K562 (cell line): ENCODE measurements around the gene TBC1D3B. TPM values are rescaled to one million over a fixed set of nuclear protein-coding genes. Genes with fewer than 3 reads are reported as not detected.

Source experiments
- ATAC-seq: fragments of 200-7000 bp; cut with Tn5 transposase; 3 replicates; pipeline ENCODE4 v1.9.1; 2020; ENCODE audit warnings: moderate library complexity
- BruUV-seq: library from RNA; stranded (reverse); fragments of 400-500 nt; replicated peaks from 2 replicates; lab custom pipeline; 2021; lab: Mats Ljungman, UMichigan
- CTCF ChIA-PET: fragments of 300-600 bp; formaldehyde crosslinking; extraction: SDS; loops from one replicate; lab custom pipeline; 2021; ENCODE audit warnings: low intra/inter-chr PET ratio; lab: Yijun Ruan, JAX
- POLR2A ChIA-PET: fragments of 300-600, 350-650 bp; sonication (Branson Sonifier 250); formaldehyde crosslinking; extraction: SDS; loops from one replicate; lab custom pipeline; 2021; ENCODE audit warnings: antibody characterized with exemption, inconsistent platforms; lab: Yijun Ruan, JAX
- DNase-seq, 4 experiments: peaks; one replicate each; pipeline versions ENCODE4 v3.0.0 to v3.0.0-alpha.2; 2011 to 2018; ENCODE audit warnings: low spot score in 3 of 4, mixed read lengths in 3 of 4; ENCODE audit errors: extremely low read depth in 1 of 4
- FAIRE-seq: peaks from 2 replicates; lab custom pipeline; 2011; peaks lifted over from hg19 to GRCh38; lab: Jason Lieb, UNC
- H2AFZ ChIP-seq: 2 replicates; pipeline ENCODE4 v1.6.0; 2011; ENCODE audit warnings: low read depth, low read length, control low read depth, inconsistent platforms
- H3K27ac ChIP-seq: fragments of 200-600 bp; 3 replicates; pipeline ENCODE4 v1.8.0; 2011; ENCODE audit warnings: low read depth, mild to moderate bottlenecking, control low read depth, inconsistent platforms, low read length, moderate library complexity, mixed read lengths; ENCODE audit errors: extremely low read depth
- H3K27me3 ChIP-seq, 2 experiments: fragments of 300-600 bp in 1 of 2; 2 replicates in 1 of 2; 3 replicates in 1 of 2; pipeline versions ENCODE4 v1.6.0 to v1.8.0; 2011; ENCODE audit warnings: inconsistent platforms in 2 of 2, low read length in 2 of 2, mild to moderate bottlenecking in 1 of 2, mixed read lengths in 1 of 2, moderate library complexity in 1 of 2; ENCODE audit not compliant: control insufficient read depth in 2 of 2, insufficient read depth in 2 of 2
- H3K36me3 ChIP-seq: fragments of 300-600 bp; 3 replicates; pipeline ENCODE4 v1.8.0; 2011; ENCODE audit warnings: mild to moderate bottlenecking, low read length, inconsistent platforms; ENCODE audit not compliant: control insufficient read depth, insufficient read depth
- H3K4me1 ChIP-seq, 2 experiments: fragments of 200-600 bp in 1 of 2; replicated peaks in 1 of 2; 2 replicates in 1 of 2; 3 replicates in 1 of 2; pipeline versions ENCODE4 v1.5.1 to v1.8.0; 2011; ENCODE audit warnings: inconsistent platforms in 2 of 2, low read length in 2 of 2, mild to moderate bottlenecking in 1 of 2, mixed read lengths in 1 of 2, moderate library complexity in 1 of 2; ENCODE audit not compliant: control insufficient read depth in 2 of 2, insufficient read depth in 2 of 2
- H3K4me2 ChIP-seq: 2 replicates; pipeline ENCODE4 v1.6.1; 2011; ENCODE audit warnings: low read length, control low read depth, inconsistent platforms, mixed read lengths; ENCODE audit not compliant: insufficient read depth
- H3K4me3 ChIP-seq: fragments of 200-600 bp; sonication (generic), shearing (Covaris generic); 2 replicates; pipeline ENCODE4 v1.5.1; 2016; ENCODE audit warnings: control low read depth, inconsistent platforms
- H3K79me2 ChIP-seq: fragments of 200-600 bp; 3 replicates; pipeline ENCODE4 v1.8.0; 2011; ENCODE audit warnings: low read length, inconsistent platforms; ENCODE audit not compliant: control insufficient read depth, insufficient read depth
- H3K9ac ChIP-seq, 2 experiments: 2 replicates each; pipeline versions ENCODE4 v1.6.0 to v1.6.1; 2011; ENCODE audit warnings: low read depth in 2 of 2, low read length in 2 of 2, control low read depth in 1 of 2, inconsistent platforms in 1 of 2, mild to moderate bottlenecking in 1 of 2, mixed read lengths in 1 of 2; ENCODE audit not compliant: insufficient read depth in 1 of 2
- H3K9me1 ChIP-seq: one replicate; pipeline ENCODE4 v1.6.0; 2011; ENCODE audit warnings: inconsistent platforms, mild to moderate bottlenecking, low read length, moderate library complexity; ENCODE audit not compliant: control insufficient read depth, insufficient read depth
- H3K9me3 ChIP-seq: replicated peaks from 2 replicates; pipeline ENCODE4 v1.5.1; 2011; ENCODE audit warnings: low read depth, low read length, inconsistent platforms; ENCODE audit not compliant: control insufficient read depth, insufficient read depth
- H4K20me1 ChIP-seq: replicated peaks from 2 replicates; pipeline ENCODE4 v1.6.1; 2011; ENCODE audit warnings: low read length, inconsistent platforms, mixed read lengths; ENCODE audit not compliant: control insufficient read depth, insufficient read depth
- ARID1B ChIP-seq: fragments of 450-650 bp; IDR thresholded peaks from 2 replicates; pipeline ENCODE4 v1.6.1; 2016; ENCODE audit warnings: antibody characterized with exemption, mild to moderate bottlenecking, inconsistent platforms
- BACH1 ChIP-seq: fragments of 200-800 bp; sonication (Bioruptor generic); IDR thresholded peaks from 2 replicates; pipeline ENCODE4 v1.6.1; 2016; ENCODE audit warnings: missing genetic modification characterization, missing compliant biosample characterization
- C11orf30 ChIP-seq: fragments of 450-650 bp; IDR thresholded peaks from 2 replicates; pipeline ENCODE4 v1.6.1; 2016; ENCODE audit warnings: low read depth, mild to moderate bottlenecking
- CBX2 ChIP-seq: fragments of 200-600 bp; sonication (generic); IDR thresholded peaks from one replicate; pipeline ENCODE4 v1.6.1; 2012; ENCODE audit warnings: mild to moderate bottlenecking, low read length, inconsistent platforms; ENCODE audit not compliant: insufficient read depth, poor library complexity, severe bottlenecking
- DDX20 ChIP-seq: fragments of 450-650 bp; IDR thresholded peaks from 2 replicates; pipeline ENCODE4 v1.6.1; 2016; ENCODE audit warnings: missing genetic modification characterization, low read depth, mild to moderate bottlenecking, missing compliant biosample characterization, moderate library complexity
- HDAC3 ChIP-seq: fragments of 450-650 bp; IDR thresholded peaks from 2 replicates; pipeline ENCODE4 v1.6.1; 2018; ENCODE audit warnings: borderline replicate concordance, mild to moderate bottlenecking, moderate library complexity; ENCODE audit not compliant: partially characterized antibody
- LARP7 ChIP-seq: fragments of 450-650 bp; IDR thresholded peaks from 2 replicates; pipeline ENCODE4 v1.6.1; 2016
- MAFF ChIP-seq: IDR thresholded peaks from 2 replicates; pipeline ENCODE4 v1.6.1; 2012; ENCODE audit warnings: low read length, improper control_type of control experiment
- MAFK ChIP-seq: IDR thresholded peaks from 2 replicates; pipeline ENCODE4 v1.6.1; 2011; ENCODE audit warnings: low read length, improper control_type of control experiment
- MECOM ChIP-seq: fragments of 250-450 bp; sonication (Bioruptor Pico); IDR thresholded peaks from 2 replicates; pipeline ENCODE4 v1.8.0; 2022; ENCODE audit warnings: inconsistent platforms
- NR2C2 ChIP-seq, 2 experiments: fragments of 200-800 bp in 1 of 2; sonication (Bioruptor generic) in 1 of 2; sonication (generic) in 1 of 2; formaldehyde crosslinking in 1 of 2; IDR thresholded peaks; 2 replicates each; pipeline versions ENCODE4 v1.6.1 to v1.8.0; 2016 to 2022; ENCODE audit warnings: mild to moderate bottlenecking in 1 of 2, missing compliant biosample characterization in 1 of 2, missing genetic modification characterization in 1 of 2, missing genetic modification reagents in 1 of 2
- PRMT5 ChIP-seq: sonication (generic); formaldehyde crosslinking; IDR thresholded peaks from 2 replicates; pipeline ENCODE4 v1.5.0; 2020; ENCODE audit warnings: missing genetic modification reagents
- RCOR1 ChIP-seq, 2 experiments: IDR thresholded peaks; 2 replicates each; pipeline ENCODE4 v1.6.1; 2012; ENCODE audit warnings: low read depth in 2 of 2, low read length in 2 of 2, borderline replicate concordance in 1 of 2, improper control_type of control experiment in 1 of 2
- SMARCA5 ChIP-seq: fragments of 450-650 bp; IDR thresholded peaks from 2 replicates; pipeline ENCODE4 v1.6.1; 2016
- STAT5A ChIP-seq: IDR thresholded peaks from 2 replicates; pipeline ENCODE4 v1.6.1; 2012; ENCODE audit warnings: low read length, inconsistent platforms, borderline replicate concordance
- YY1 ChIP-seq, 3 experiments: IDR thresholded peaks; 2 replicates each; pipeline ENCODE4 v1.6.1; 2011; ENCODE audit warnings: low read length in 2 of 3, mild to moderate bottlenecking in 2 of 3, moderate library complexity in 2 of 3, borderline replicate concordance in 1 of 3, control low read depth in 1 of 3, low read depth in 1 of 3; ENCODE audit not compliant: insufficient read depth in 3 of 3, insufficient replicate concordance in 2 of 3, control insufficient read depth in 1 of 3, insufficient read length in 1 of 3; ENCODE audit errors: extremely low read depth in 1 of 3
- ZKSCAN3 ChIP-seq: fragments of 250-450 bp; sonication (Bioruptor Pico); IDR thresholded peaks from 2 replicates; pipeline ENCODE4 v1.4.0; 2020
- ZNF165 ChIP-seq: fragments of 250-450 bp; sonication (Bioruptor Pico); IDR thresholded peaks from 2 replicates; pipeline ENCODE4 v1.4.0; 2020; ENCODE audit warnings: borderline replicate concordance
- ZNF324 ChIP-seq: fragments of 250-450 bp; sonication (Bioruptor Pico); IDR thresholded peaks from 2 replicates; pipeline ENCODE4 v1.4.0; 2020; ENCODE audit warnings: mild to moderate bottlenecking
- ZSCAN29 ChIP-seq: fragments of 450-650 bp; IDR thresholded peaks from 2 replicates; pipeline ENCODE4 v1.6.1; 2017
- WGBS: fragments of 100-300 bp; shearing (Covaris generic); methylation state at CpG from one replicate; pipeline ENCODE4 v1.1.6; 2016; ENCODE audit warnings: low coverage, mixed read lengths; ENCODE audit not compliant: insufficient coverage; ENCODE audit errors: missing lambda C conversion rate; 5-methylcytosine and 5-hydroxymethylcytosine counted together
- in situ Hi-C: fragments of 300-500 bp; cut with MboI; formaldehyde crosslinking; loops from 4 replicates; pipeline ENCODE4 v1.15.0; 2018; ENCODE audit warnings: inconsistent platforms, mixed read lengths
- intact Hi-C: fragments of 100-400 bp; cut with micrococcal nuclease; formaldehyde crosslinking; loops from 2 replicates; pipeline ENCODE4 v1.14.2; 2022
- polyA plus RNA-seq, 8 experiments: library from polyadenylated mRNA; depleted of rRNA in 4 of 8; stranded (reverse) in 5 of 8; unstranded in 3 of 8; fragments of >200 nt; fragmentation: Nextera tagmentation in 2 of 8; fragmentation: Illumina TruSeq in 1 of 8; extraction: Ambion mirVana in 2 of 8; extraction: Trizol in 1 of 8; gene quantifications; 2 replicates each; pipeline versions ENCODE4 v1.2.1 to v1.2.3, GENCODE V29; 2011 to 2014; ENCODE audit warnings: inconsistent platforms in 1 of 8, missing spikeins in 1 of 8
- total RNA-seq, 7 experiments: library from RNA; depleted of rRNA in 6 of 7; stranded (reverse); fragments of >200 nt in 6 of 7; fragmentation: Illumina TruSeq in 2 of 7; extraction: Trizol in 2 of 7; gene quantifications; 2 replicates each; pipeline versions ENCODE4 v1.2.1 to v1.2.3, GENCODE V29; 2011 to 2021; ENCODE audit warnings: low replicate concordance in 1 of 7
- TF ChIP-seq, protein P1 (sequence below): sonication (generic); formaldehyde crosslinking; IDR thresholded peaks from 2 replicates; pipeline ENCODE4 v1.8.0; 2022; ENCODE audit warnings: mild to moderate bottlenecking, low read depth, missing genetic modification reagents
- TF ChIP-seq, protein P2 (sequence below): sonication (generic); formaldehyde crosslinking; IDR thresholded peaks from 2 replicates; pipeline ENCODE4 v1.8.0; 2022; ENCODE audit warnings: missing genetic modification reagents, mild to moderate bottlenecking, moderate library complexity, borderline replicate concordance

The TBC1D3B gene
- total and polyA plus RNA-seq, 9 of the 15 experiments (the other 6 are each of a cell fraction or from before 2014, with no cell fraction given): 0.29 to 0.60 TPM; not detected in 7

GRCh38 chr17:36198831-36199465 is 22.5 kb upstream of the TBC1D3B start:
- under 1% methylated on average over 7 of the region's 7 CpGs for WGBS
- peaks cover 10 to 27% of the 10 kb centered on the region in 2 experiments; a peak in 4 of 5 replicates for H3K27me3 ChIP-seq
- no peaks in the 10 kb centered on the region for H3K9me3 ChIP-seq
- H3K4me2 ChIP-seq: no peak overlapping the region
- H3K9ac ChIP-seq: no peak overlapping the region
- no peaks in the 10 kb centered on the region; a peak in 2 of 5 replicates for H3K4me1 ChIP-seq
- DNase-seq: no peak
- H3K9me1 ChIP-seq: no peaks in the 10 kb centered on the region
- intact Hi-C loops (no loop called here), in situ Hi-C loops (loop anchor here (10.0 kb wide), 1 partner anchor 276 kb away; no protein-coding TSS in a partner anchor)
- H3K27ac ChIP-seq: no peak overlapping the region
- no TSS peak for BruUV-seq
- H3K79me2 ChIP-seq: no peaks in the 10 kb centered on the region
- H3K36me3 ChIP-seq: no peaks in the 10 kb centered on the region
- FAIRE-seq: no peak
- H3K4me3 ChIP-seq: no peak overlapping the region
- no peak for ATAC-seq
- H4K20me1 ChIP-seq: no peaks in the 10 kb centered on the region
- ChIA-PET POLR2A (no interaction called here), CTCF (no interaction called here)
- H2AFZ ChIP-seq: no peak overlapping the region
- TF ChIP-seq RCOR1 (IDR thresholded peaks at IDR 0.05; ENCODE audit: borderline replicate concordance in 1 of 2, low read depth in 2 of 2, low read length in 2 of 2): 0 out of 4 replicates have a peak, but pooled peaks of 1 of the 2 experiments have one; percentile 14
- no peak for TF ChIP-seq CBX2
- 0 out of 2 replicates have a peak, but pooled peaks have one; percentile 21 for TF ChIP-seq MAFF
- no peak for TF ChIP-seq YY1 (IDR thresholded peaks at IDR 0.05; ENCODE audit: borderline replicate concordance in 1 of 3, control insufficient read depth in 1 of 3, extremely low read depth in 1 of 3, insufficient read depth in 3 of 3, insufficient read length in 1 of 3, insufficient replicate concordance in 2 of 3, low read depth in 1 of 3, low read length in 2 of 3)
- TF ChIP-seq ZNF324 (CRISPR knock-in tag): no peak
- TF ChIP-seq ZNF165 (CRISPR knock-in tag): no peak
- TF ChIP-seq LARP7: no peak
- peak; percentile 65; the same call in 1 of the 2 replicates for TF ChIP-seq C11orf30
- TF ChIP-seq DDX20 (tag): no peak
- no peak for TF ChIP-seq NR2C2 (CRISPR knock-in tag; IDR thresholded peaks at IDR 0.05)
- no peak; the same call in 1 of the 2 replicates for TF ChIP-seq NR2C2 (tag; IDR thresholded peaks at IDR 0.05)
- TF ChIP-seq ZKSCAN3 (CRISPR knock-in tag): no peak
- TF ChIP-seq BACH1 (tag): no peak; the same call in 1 of the 2 replicates
- TF ChIP-seq, protein P1, sequence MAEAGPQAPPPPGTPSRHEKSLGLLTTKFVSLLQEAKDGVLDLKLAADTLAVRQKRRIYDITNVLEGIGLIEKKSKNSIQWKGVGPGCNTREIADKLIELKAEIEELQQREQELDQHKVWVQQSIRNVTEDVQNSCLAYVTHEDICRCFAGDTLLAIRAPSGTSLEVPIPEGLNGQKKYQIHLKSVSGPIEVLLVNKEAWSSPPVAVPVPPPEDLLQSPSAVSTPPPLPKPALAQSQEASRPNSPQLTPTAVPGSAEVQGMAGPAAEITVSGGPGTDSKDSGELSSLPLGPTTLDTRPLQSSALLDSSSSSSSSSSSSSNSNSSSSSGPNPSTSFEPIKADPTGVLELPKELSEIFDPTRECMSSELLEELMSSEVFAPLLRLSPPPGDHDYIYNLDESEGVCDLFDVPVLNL: no peak
- TF ChIP-seq, protein P2, sequence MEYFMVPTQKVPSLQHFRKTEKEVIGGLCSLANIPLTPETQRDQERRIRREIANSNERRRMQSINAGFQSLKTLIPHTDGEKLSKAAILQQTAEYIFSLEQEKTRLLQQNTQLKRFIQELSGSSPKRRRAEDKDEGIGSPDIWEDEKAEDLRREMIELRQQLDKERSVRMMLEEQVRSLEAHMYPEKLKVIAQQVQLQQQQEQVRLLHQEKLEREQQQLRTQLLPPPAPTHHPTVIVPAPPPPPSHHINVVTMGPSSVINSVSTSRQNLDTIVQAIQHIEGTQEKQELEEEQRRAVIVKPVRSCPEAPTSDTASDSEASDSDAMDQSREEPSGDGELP (CRISPR knock-in tag): no peak
- no peak for TF ChIP-seq PRMT5 (CRISPR knock-in tag)
- no peak for TF ChIP-seq STAT5A
- TF ChIP-seq SMARCA5: no peak
- no peak for TF ChIP-seq ARID1B
- TF ChIP-seq HDAC3: no peak
- peak; percentile 54 for TF ChIP-seq MAFK
- no peak for TF ChIP-seq MECOM (CRISPR knock-in tag)
- TF ChIP-seq ZSCAN29: no peak
